Mesendoderm (in vitro differentiated cells): ENCODE results near the gene PER2.
"Not testable (repeated sequence)": the region's sequence is repeated elsewhere in the genome, so short reads cannot be mapped to it uniquely, and the experiment has no call there.

Experiments used
- DNase-seq: peaks from one replicate; pipeline ENCODE4 v3.0.0; 2013
- H2AK5ac ChIP-seq: 2 replicates; pipeline ENCODE4 v1.6.1; 2013; ENCODE audit warnings: low read length, inconsistent platforms
- H2BK120ac ChIP-seq: 2 replicates; pipeline ENCODE4 v1.6.1; 2013; ENCODE audit warnings: low read depth, mild to moderate bottlenecking, low read length, moderate library complexity, mixed read lengths
- H2BK15ac ChIP-seq: replicated peaks from 2 replicates; pipeline ENCODE4 v1.6.1; 2013; ENCODE audit warnings: low read depth, mild to moderate bottlenecking, moderate library complexity
- H2BK5ac ChIP-seq: 2 replicates; pipeline ENCODE4 v1.6.1; 2013; ENCODE audit warnings: low read length, inconsistent platforms
- H3K18ac ChIP-seq: 2 replicates; pipeline ENCODE4 v1.6.1; 2013; ENCODE audit warnings: mild to moderate bottlenecking, low read length, mixed read lengths
- H3K23ac ChIP-seq: one replicate; pipeline ENCODE4 v1.6.1; 2013; ENCODE audit warnings: low read length
- H3K27ac ChIP-seq: 2 replicates; pipeline ENCODE4 v1.5.1; 2013; ENCODE audit warnings: low read depth, mild to moderate bottlenecking, inconsistent platforms, low read length, moderate library complexity
- H3K27me3 ChIP-seq: 2 replicates; pipeline ENCODE4 v1.6.1; 2013; ENCODE audit warnings: low read length, control low read depth, mild to moderate bottlenecking, inconsistent platforms; ENCODE audit not compliant: insufficient read depth, poor library complexity
- H3K36me3 ChIP-seq: 2 replicates; pipeline ENCODE4 v1.6.1; 2013; ENCODE audit warnings: low read length, inconsistent platforms; ENCODE audit not compliant: control insufficient read depth, insufficient read depth
- H3K4ac ChIP-seq: one replicate; pipeline ENCODE4 v1.6.1; 2013; ENCODE audit warnings: low read depth, mild to moderate bottlenecking, low read length, moderate library complexity
- H3K4me1 ChIP-seq: 2 replicates; pipeline ENCODE4 v1.6.1; 2013; ENCODE audit warnings: low read depth, low read length, inconsistent platforms; ENCODE audit not compliant: control insufficient read depth
- H3K4me2 ChIP-seq: 2 replicates; pipeline ENCODE4 v1.6.1; 2013; ENCODE audit warnings: low read length
- H3K4me3 ChIP-seq: 2 replicates; pipeline ENCODE4 v1.5.1; 2013; ENCODE audit warnings: mild to moderate bottlenecking, low read length
- H3K56ac ChIP-seq: one replicate; pipeline ENCODE4 v1.6.1; 2013; ENCODE audit warnings: low read length
- H3K79me1 ChIP-seq: 2 replicates; pipeline ENCODE4 v1.6.1; 2013; ENCODE audit warnings: low read length, inconsistent platforms
- H3K79me2 ChIP-seq: 2 replicates; pipeline ENCODE4 v1.6.1; 2013; ENCODE audit warnings: mild to moderate bottlenecking, low read length; ENCODE audit not compliant: control insufficient read depth, insufficient read depth
- H3K9ac ChIP-seq: 2 replicates; pipeline ENCODE4 v1.6.1; 2013; ENCODE audit warnings: low read length, inconsistent platforms
- H4K5ac ChIP-seq: one replicate; pipeline ENCODE4 v1.6.1; 2013; ENCODE audit warnings: low read length
- H4K8ac ChIP-seq: one replicate; pipeline ENCODE4 v1.6.1; 2013; ENCODE audit warnings: low read depth, mild to moderate bottlenecking, control low read depth, low read length, moderate library complexity
- WGBS: extraction: QIAGEN DNeasy Blood & Tissue Kit; methylation state at CpG from one replicate; pipeline ENCODE4 v1.1.7; 2013; ENCODE audit warnings: low lambda C conversion rate, missing lambda C conversion rate; ENCODE audit not compliant: insufficient coverage; ENCODE audit errors: extremely low coverage; 5-methylcytosine and 5-hydroxymethylcytosine counted together

PER2 gene

GRCh38 chr2:238278626-238279323 lies 9.6 kb downstream of the PER2 start:
- no peak for DNase-seq
- Histone ChIP-seq H3K79me1 (peaks cover 8% of the 10 kb centered on the region), H3K4ac (no peak overlapping the region), H2AK5ac (no peak overlapping the region), H3K27ac (no peak overlapping the region), H4K5ac (no peak overlapping the region), H3K4me1 (no peaks in the 10 kb centered on the region), H4K8ac (no peak overlapping the region), H3K18ac (no peak overlapping the region), H2BK5ac (no peak overlapping the region), H2BK15ac (no peak overlapping the region), H3K9ac (no peak overlapping the region), H3K27me3 (no peaks in the 10 kb centered on the region), H3K79me2 (peaks cover 2% of the 10 kb centered on the region), H3K23ac (no peak overlapping the region), H3K56ac (no peak overlapping the region), H2BK120ac (no peak overlapping the region), H3K36me3 (no peaks in the 10 kb centered on the region), H3K4me3 (no peak overlapping the region), H3K4me2 (no peak overlapping the region)
- no CpG with 5 or more reads among the region's 9 CpGs for WGBS

GRCh38 chr2:238277695-238278094 lies 10.7 kb downstream of the PER2 start:
- Histone ChIP-seq H3K79me1 (peaks cover 3% of the 10 kb centered on the region), H3K23ac (no peak overlapping the region), H4K5ac (no peak overlapping the region), H3K27me3 (no peaks in the 10 kb centered on the region), H3K56ac (no peak overlapping the region), H3K4ac (no peak overlapping the region), H2BK120ac (no peak overlapping the region), H3K27ac (no peak overlapping the region), H2BK15ac (no peak overlapping the region), H3K4me2 (no peak overlapping the region), H3K18ac (no peak overlapping the region), H2BK5ac (no peak overlapping the region), H3K4me1 (no peaks in the 10 kb centered on the region), H3K9ac (no peak overlapping the region), H3K79me2 (no peaks in the 10 kb centered on the region), H3K4me3 (no peak overlapping the region), H3K36me3 (no peaks in the 10 kb centered on the region), H2AK5ac (no peak overlapping the region), H4K8ac (no peak overlapping the region)
- WGBS: no CpG with 5 or more reads among the region's 15 CpGs
- peak; percentile 65 for DNase-seq

GRCh38 chr2:238274152-238274865 lies 14.1 kb downstream of the PER2 start:
- no peak for DNase-seq
- no peaks in the 10 kb centered on the region for H3K27me3 ChIP-seq
- H4K8ac ChIP-seq: no peak overlapping the region
- no peak overlapping the region for H2BK120ac ChIP-seq
- H3K4me3 ChIP-seq: no peak overlapping the region
- H3K36me3 ChIP-seq: no peaks in the 10 kb centered on the region
- no peak overlapping the region for H3K56ac ChIP-seq
- H3K4me1 ChIP-seq: no peaks in the 10 kb centered on the region
- no peaks in the 10 kb centered on the region for H3K79me2 ChIP-seq
- no peak overlapping the region for H2BK5ac ChIP-seq
- H3K18ac ChIP-seq: no peak overlapping the region
- no peak overlapping the region for H4K5ac ChIP-seq
- WGBS: no CpG with 5 or more reads among the region's 20 CpGs
- H3K27ac ChIP-seq: no peak overlapping the region
- no peak overlapping the region for H2AK5ac ChIP-seq
- no peak overlapping the region for H2BK15ac ChIP-seq
- H3K4me2 ChIP-seq: no peak overlapping the region
- no peak overlapping the region for H3K9ac ChIP-seq
- H3K79me1 ChIP-seq: no peaks in the 10 kb centered on the region
- H3K23ac ChIP-seq: no peak overlapping the region
- H3K4ac ChIP-seq: no peak overlapping the region

GRCh38 chr2:238273433-238273832 lies 15.0 kb downstream of the PER2 start:
- H3K23ac ChIP-seq, H2BK120ac ChIP-seq, H3K4me2 ChIP-seq, H3K4me1 ChIP-seq, H3K27me3 ChIP-seq, H3K56ac ChIP-seq, H2AK5ac ChIP-seq, H3K36me3 ChIP-seq, H3K4me3 ChIP-seq, H3K27ac ChIP-seq, DNase-seq, H4K8ac ChIP-seq, H3K18ac ChIP-seq, H2BK15ac ChIP-seq, H3K9ac ChIP-seq, H3K4ac ChIP-seq, H4K5ac ChIP-seq, H2BK5ac ChIP-seq, H3K79me1 ChIP-seq, H3K79me2 ChIP-seq: not testable (repeated sequence)
- WGBS: no CpG with 5 or more reads among the region's 10 CpGs

GRCh38 chr2:238272156-238272555 lies 16.3 kb downstream of the PER2 start:
- Histone ChIP-seq H3K4me2 (no peak overlapping the region), H3K18ac (no peak overlapping the region), H3K36me3 (no peaks in the 10 kb centered on the region), H3K9ac (no peak overlapping the region), H3K27me3 (no peaks in the 10 kb centered on the region), H3K79me2 (no peaks in the 10 kb centered on the region), H4K8ac (no peak overlapping the region), H3K4ac (no peak overlapping the region), H3K79me1 (no peaks in the 10 kb centered on the region), H4K5ac (no peak overlapping the region), H3K4me1 (no peaks in the 10 kb centered on the region), H3K4me3 (no peak overlapping the region), H2BK5ac (no peak overlapping the region), H2BK15ac (no peak overlapping the region), H3K56ac (no peak overlapping the region), H2AK5ac (no peak overlapping the region), H3K23ac (no peak overlapping the region), H3K27ac (no peak overlapping the region), H2BK120ac (no peak overlapping the region)
- DNase-seq: no peak
- WGBS: no CpG with 5 or more reads among the region's 4 CpGs
